ENCODE data around the gene FSD1L. TPM values are rescaled to one million over a fixed set of nuclear protein-coding genes. Genes with fewer than 3 reads are reported as not detected.

Gene FSD1L
- 1.1 and 1.6 TPM in 2 replicates for total RNA-seq (2014; rRNA removed; shearing (Covaris generic); ENCODE audit: low replicate concordance)

- no peaks in the 10 kb centered on the region for H3K79me2 ChIP-seq (ENCODE audit: low read length)
- peak within 1 kb of the TSS; percentile 100 for H2AFZ ChIP-seq (ENCODE audit: low read length)
- H3K4me2 ChIP-seq (ENCODE audit: low read depth, low read length, poor library complexity, severe bottlenecking), result peak within 1 kb of the TSS; percentile 74
- no peaks in the 10 kb centered on the region for H3K9me3 ChIP-seq (ENCODE audit: low read length)
- H3K36me3 ChIP-seq (ENCODE audit: insufficient read depth, low read length), result no peaks in the 10 kb centered on the region
- H3K9me2 ChIP-seq (replicated peaks; ENCODE audit: insufficient read depth, low read length), result no peaks in the 10 kb centered on the region
- H3K4me1 ChIP-seq (ENCODE audit: low read length), result peaks cover 10% of the 10 kb centered on the region
- H3K4me3 ChIP-seq (ENCODE audit: low read length), result peak within 1 kb of the TSS; percentile 79
- H4K20me1 ChIP-seq (ENCODE audit: insufficient read depth, low read depth, low read length), result no peaks in the 10 kb centered on the region
- peak; percentile 86 for DNase-seq
- peak within 1 kb of the TSS; percentile 75 for H3K9ac ChIP-seq (ENCODE audit: low read length)
- H3K27ac ChIP-seq (ENCODE audit: low read length), result no peak within 1 kb of the TSS
- no peaks in the 10 kb centered on the region for H3K27me3 ChIP-seq (ENCODE audit: low read length)
Measured at GRCh38 chr9:105447814-105448812, at the start of gene FSD1L. TSS of gene FSD1L (plus strand) at chr9:105448034. CDS start at chr9:105448221, 187 bp downstream.

DNA sequence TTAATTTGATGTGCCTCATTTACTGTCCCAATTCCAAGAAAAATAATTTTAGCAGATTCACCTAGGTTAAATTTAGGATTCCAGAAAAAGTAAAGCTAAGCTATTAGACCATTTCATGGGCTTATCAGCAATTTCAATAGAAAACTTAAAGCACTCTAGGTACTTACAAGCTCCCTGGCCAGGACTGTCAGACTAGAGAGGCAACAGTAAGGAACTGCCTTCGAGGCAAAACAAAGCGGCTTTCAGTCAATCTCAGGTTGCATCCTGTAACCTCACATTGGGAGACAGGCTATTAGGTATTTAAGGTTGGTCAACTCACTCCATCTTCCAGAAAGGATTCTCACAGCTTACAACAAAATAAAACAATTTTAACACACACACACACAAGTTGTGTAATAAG lies 48.7 kb upstream of the FSD1L start:
- Histone ChIP-seq H2AFZ (ENCODE audit: low read length) (no peak overlapping the region), H3K9me3 (ENCODE audit: low read length) (no peaks in the 10 kb centered on the region), H4K20me1 (ENCODE audit: insufficient read depth, low read depth, low read length) (no peaks in the 10 kb centered on the region), H3K4me1 (ENCODE audit: low read length) (no peaks in the 10 kb centered on the region), H3K79me2 (ENCODE audit: low read length) (no peaks in the 10 kb centered on the region), H3K36me3 (ENCODE audit: insufficient read depth, low read length) (no peaks in the 10 kb centered on the region), H3K27me3 (ENCODE audit: low read length) (no peaks in the 10 kb centered on the region), H3K4me3 (ENCODE audit: low read length) (no peak overlapping the region), H3K9me2 (replicated peaks; ENCODE audit: insufficient read depth, low read length) (no peaks in the 10 kb centered on the region), H3K9ac (ENCODE audit: low read length) (no peak overlapping the region), H3K4me2 (ENCODE audit: low read depth, low read length, poor library complexity, severe bottlenecking) (no peak overlapping the region), H3K27ac (ENCODE audit: low read length) (no peak overlapping the region)
- no peak for DNase-seq

- Histone ChIP-seq H3K9me2 (replicated peaks; ENCODE audit: insufficient read depth, low read length) (no peaks in the 10 kb centered on the region), H3K9ac (ENCODE audit: low read length) (no peak overlapping the region), H3K27me3 (ENCODE audit: low read length) (no peaks in the 10 kb centered on the region), H3K27ac (ENCODE audit: low read length) (no peak overlapping the region), H2AFZ (ENCODE audit: low read length) (no peak overlapping the region), H3K4me3 (ENCODE audit: low read length) (no peak overlapping the region), H3K36me3 (ENCODE audit: insufficient read depth, low read length) (no peaks in the 10 kb centered on the region), H4K20me1 (ENCODE audit: insufficient read depth, low read depth, low read length) (no peaks in the 10 kb centered on the region), H3K4me2 (ENCODE audit: low read depth, low read length, poor library complexity, severe bottlenecking) (no peak overlapping the region), H3K79me2 (ENCODE audit: low read length) (no peaks in the 10 kb centered on the region), H3K9me3 (ENCODE audit: low read length) (no peaks in the 10 kb centered on the region), H3K4me1 (ENCODE audit: low read length) (peaks cover 13% of the 10 kb centered on the region)
- DNase-seq, result peak; percentile 24
Measured at GRCh38 chr9:105401651-105402050, 46.2 kb upstream of the FSD1L start.

GRCh38 chr9:105403552-105404248 lies 44.1 kb upstream of the FSD1L start:
- no peaks in the 10 kb centered on the region for H3K27me3 ChIP-seq (ENCODE audit: low read length)
- no peaks in the 10 kb centered on the region for H3K9me3 ChIP-seq (ENCODE audit: low read length)
- H3K27ac ChIP-seq (ENCODE audit: low read length), result no peak overlapping the region
- H2AFZ ChIP-seq (ENCODE audit: low read length), result no peak overlapping the region
- H3K4me2 ChIP-seq (ENCODE audit: low read depth, low read length, poor library complexity, severe bottlenecking), result no peak overlapping the region
- H3K36me3 ChIP-seq (ENCODE audit: insufficient read depth, low read length), result no peaks in the 10 kb centered on the region
- no peaks in the 10 kb centered on the region for H3K79me2 ChIP-seq (ENCODE audit: low read length)
- DNase-seq, result peak; percentile 33
- H3K9ac ChIP-seq (ENCODE audit: low read length), result no peak overlapping the region
- peaks cover 13% of the 10 kb centered on the region for H3K4me1 ChIP-seq (ENCODE audit: low read length)
- H4K20me1 ChIP-seq (ENCODE audit: insufficient read depth, low read depth, low read length), result no peaks in the 10 kb centered on the region
- no peaks in the 10 kb centered on the region for H3K9me2 ChIP-seq (replicated peaks; ENCODE audit: insufficient read depth, low read length)
- H3K4me3 ChIP-seq (ENCODE audit: low read length), result no peak overlapping the region

- no peaks in the 10 kb centered on the region for H3K9me2 ChIP-seq (replicated peaks; ENCODE audit: insufficient read depth, low read length)
- no peaks in the 10 kb centered on the region for H3K9me3 ChIP-seq (ENCODE audit: low read length)
- DNase-seq, result no peak
- no peaks in the 10 kb centered on the region for H3K36me3 ChIP-seq (ENCODE audit: insufficient read depth, low read length)
- H3K27ac ChIP-seq (ENCODE audit: low read length), result no peak overlapping the region
- H3K4me3 ChIP-seq (ENCODE audit: low read length), result no peak overlapping the region
- no peak overlapping the region for H3K9ac ChIP-seq (ENCODE audit: low read length)
- peak overlapping the region; percentile 14 for H3K4me2 ChIP-seq (ENCODE audit: low read depth, low read length, poor library complexity, severe bottlenecking)
- H2AFZ ChIP-seq (ENCODE audit: low read length), result no peak overlapping the region
- no peaks in the 10 kb centered on the region for H3K27me3 ChIP-seq (ENCODE audit: low read length)
- peaks cover 13% of the 10 kb centered on the region for H3K4me1 ChIP-seq (ENCODE audit: low read length)
- H3K79me2 ChIP-seq (ENCODE audit: low read length), result no peaks in the 10 kb centered on the region
- no peaks in the 10 kb centered on the region for H4K20me1 ChIP-seq (ENCODE audit: insufficient read depth, low read depth, low read length)
Measured at GRCh38 chr9:105405514-105406131, 42.2 kb upstream of the FSD1L start.

- DNase-seq, result no peak
- Histone ChIP-seq H3K4me2 (ENCODE audit: low read depth, low read length, poor library complexity, severe bottlenecking) (no peak overlapping the region), H3K36me3 (ENCODE audit: insufficient read depth, low read length) (no peaks in the 10 kb centered on the region), H3K79me2 (ENCODE audit: low read length) (no peaks in the 10 kb centered on the region), H4K20me1 (ENCODE audit: insufficient read depth, low read depth, low read length) (no peaks in the 10 kb centered on the region), H3K9me2 (replicated peaks; ENCODE audit: insufficient read depth, low read length) (no peaks in the 10 kb centered on the region), H3K9ac (ENCODE audit: low read length) (no peak overlapping the region), H3K9me3 (ENCODE audit: low read length) (no peaks in the 10 kb centered on the region), H3K27ac (ENCODE audit: low read length) (no peak overlapping the region), H2AFZ (ENCODE audit: low read length) (no peak overlapping the region), H3K4me3 (ENCODE audit: low read length) (no peak overlapping the region), H3K27me3 (ENCODE audit: low read length) (no peaks in the 10 kb centered on the region), H3K4me1 (ENCODE audit: low read length) (peaks cover 13% of the 10 kb centered on the region)
Measured at GRCh38 chr9:105406369-105406768, 41.5 kb upstream of the FSD1L start.

DNA sequence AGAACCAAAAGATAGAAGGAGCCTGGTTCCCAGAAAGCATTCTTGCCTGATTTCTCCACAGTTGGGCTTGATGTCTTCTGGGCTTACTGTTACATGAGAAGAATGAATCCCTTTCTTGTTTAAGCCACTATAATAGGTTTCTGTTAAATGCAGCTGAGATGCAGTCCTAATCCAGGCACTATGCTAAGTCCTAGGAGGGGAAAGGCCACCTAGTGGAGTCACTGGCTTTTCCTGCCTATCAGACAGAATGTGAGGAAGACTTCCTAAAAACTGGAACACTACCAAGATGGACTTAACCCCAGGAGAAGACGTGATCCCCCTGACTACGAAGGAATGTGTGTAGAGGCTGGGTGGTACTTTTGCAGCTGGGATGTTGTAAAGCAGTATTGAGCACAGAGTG lies 34.3 kb upstream of the FSD1L start:
- H3K27ac ChIP-seq (ENCODE audit: low read length), result no peak overlapping the region
- H4K20me1 ChIP-seq (ENCODE audit: insufficient read depth, low read depth, low read length), result no peaks in the 10 kb centered on the region
- H3K79me2 ChIP-seq (ENCODE audit: low read length), result no peaks in the 10 kb centered on the region
- no peak for DNase-seq
- H3K4me3 ChIP-seq (ENCODE audit: low read length), result no peak overlapping the region
- no peaks in the 10 kb centered on the region for H3K36me3 ChIP-seq (ENCODE audit: insufficient read depth, low read length)
- H3K4me2 ChIP-seq (ENCODE audit: low read depth, low read length, poor library complexity, severe bottlenecking), result no peak overlapping the region
- no peak overlapping the region for H3K9ac ChIP-seq (ENCODE audit: low read length)
- no peak overlapping the region for H2AFZ ChIP-seq (ENCODE audit: low read length)
- H3K4me1 ChIP-seq (ENCODE audit: low read length), result no peaks in the 10 kb centered on the region
- H3K9me2 ChIP-seq (replicated peaks; ENCODE audit: insufficient read depth, low read length), result no peaks in the 10 kb centered on the region
- no peaks in the 10 kb centered on the region for H3K9me3 ChIP-seq (ENCODE audit: low read length)
- no peaks in the 10 kb centered on the region for H3K27me3 ChIP-seq (ENCODE audit: low read length)
